GM21825 (cell line): ENCODE data around the gene KCNA2.

ENCODE experiments used
- ATAC-seq: cut with Tn5 transposase; IDR thresholded peaks from one replicate; pipeline ENCODE4 v1.9.1; 2021; ENCODE audit warnings: mild to moderate bottlenecking, moderate library complexity; ENCODE audit not compliant: unreplicated experiment

KCNA2 gene

DNA sequence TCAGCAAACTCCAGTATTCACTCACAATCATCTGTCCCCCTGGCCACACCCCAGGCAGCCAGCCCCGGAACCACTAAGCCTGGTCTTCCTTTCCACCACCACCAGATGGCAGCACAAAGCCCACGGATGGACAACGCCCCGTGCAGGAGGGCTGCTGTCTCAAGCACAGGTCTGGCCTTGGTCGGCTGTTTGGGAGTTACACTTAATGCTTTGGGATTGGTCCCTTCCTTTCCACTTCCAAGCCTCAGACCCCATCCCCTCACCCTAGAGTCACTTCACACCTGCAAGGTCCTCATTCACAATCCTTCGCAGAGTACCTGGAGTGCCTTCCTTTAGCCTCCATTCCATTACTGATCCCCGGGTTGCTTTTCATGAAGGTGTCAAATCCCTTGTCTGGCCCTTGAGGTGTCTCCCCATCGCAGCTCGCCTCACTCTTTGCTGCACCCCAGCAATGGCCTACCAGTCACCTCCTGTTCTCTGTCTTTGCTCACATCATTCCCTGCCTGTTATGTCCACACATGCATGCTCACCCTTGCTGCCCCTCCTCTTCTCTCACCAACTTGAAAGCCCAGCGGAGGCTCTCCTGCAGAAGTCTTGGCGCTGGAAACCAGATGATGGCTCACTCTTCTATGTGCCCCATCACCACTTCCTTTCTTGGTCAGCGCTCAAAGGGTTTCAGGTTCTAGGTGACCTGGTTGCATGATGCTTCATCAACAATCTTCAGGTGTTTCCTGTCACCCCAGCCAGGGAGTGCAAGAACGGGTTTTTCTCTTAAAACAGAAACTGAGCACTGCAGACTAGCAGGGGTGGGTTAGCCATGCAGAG, 24.9 kb upstream of the KCNA2 start:
- ATAC-seq = peak; percentile 47

DNA sequence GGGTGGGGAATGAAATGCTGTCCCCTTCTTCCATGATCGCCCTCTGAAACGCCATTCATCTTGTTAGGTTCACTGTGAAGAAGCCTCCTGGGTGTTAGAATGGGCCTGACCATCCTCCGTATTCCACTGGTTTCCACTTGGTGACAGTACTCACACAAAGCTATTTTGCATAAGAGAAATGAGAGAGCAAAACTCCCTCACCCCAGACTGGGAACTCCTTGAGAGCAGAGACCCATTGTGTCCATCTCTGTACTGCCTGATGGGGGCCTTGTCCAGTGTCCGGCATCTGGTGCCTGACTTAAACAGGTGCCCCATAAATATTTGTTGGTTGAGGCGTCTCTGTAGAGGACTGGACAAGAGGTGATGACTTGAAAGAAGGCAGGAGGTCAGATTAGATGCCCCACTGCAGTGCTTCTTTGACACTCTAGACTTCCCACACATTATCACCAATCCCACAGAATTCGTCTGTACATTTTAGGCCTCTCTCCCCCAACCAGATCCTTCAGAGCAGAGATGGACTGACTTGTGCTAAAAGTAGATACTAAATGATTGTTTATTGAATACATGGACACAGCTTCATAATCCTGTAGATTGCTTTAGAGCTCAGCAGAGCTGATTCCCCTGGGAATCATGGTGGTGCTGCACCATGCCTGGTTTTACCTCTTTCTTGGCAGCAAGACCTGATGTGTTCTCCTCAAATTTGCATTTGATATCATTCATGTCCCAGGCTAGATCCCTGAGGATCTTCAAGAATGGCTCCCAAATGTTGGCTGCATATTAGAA, 22.4 kb upstream of the KCNA2 start:
- no peak for ATAC-seq

GRCh38 chr1:110627764-110628163, 21.6 kb upstream of the KCNA2 start:
- no peak for ATAC-seq

DNA sequence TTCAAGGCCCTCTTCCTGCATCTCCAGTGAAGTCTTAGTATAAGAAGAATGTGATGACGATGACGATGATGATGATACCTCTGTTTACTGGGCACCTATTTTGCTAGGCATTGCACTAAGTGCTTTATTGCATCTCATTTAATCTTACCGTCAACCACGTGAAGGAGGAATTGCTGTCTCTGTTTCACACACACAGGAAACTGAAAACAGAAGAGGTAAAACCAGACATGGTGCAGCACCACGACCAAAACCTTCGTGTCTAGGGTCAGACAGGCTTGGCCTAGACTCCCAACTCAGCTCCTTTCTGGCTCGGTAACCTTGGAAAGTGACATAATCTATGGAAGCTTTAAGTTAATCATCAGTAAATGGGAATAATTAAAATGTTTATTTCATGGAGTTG, 20.7 kb upstream of the KCNA2 start:
- no peak for ATAC-seq

- no peak for ATAC-seq
These were observed 14.5 kb upstream of the KCNA2 start for GRCh38 chr1:110620686-110621085.

DNA sequence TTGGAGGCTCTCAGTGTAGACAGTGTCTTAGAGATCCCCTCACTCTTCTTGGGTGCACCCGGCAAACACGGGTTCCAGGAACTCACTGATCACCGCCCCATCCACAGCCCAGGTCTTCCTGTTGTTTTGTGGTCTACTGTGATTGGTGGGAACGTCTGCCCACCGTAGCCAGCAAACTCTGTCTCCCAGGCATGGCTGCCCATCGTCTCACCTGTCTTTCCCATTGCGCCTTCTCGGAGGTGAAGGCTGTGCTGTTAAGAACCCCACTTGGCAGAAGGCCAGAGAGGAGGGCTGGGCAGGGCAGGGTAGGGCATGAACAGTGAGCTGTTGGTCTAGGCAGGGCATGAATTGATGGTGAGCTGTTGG, 14.1 kb upstream of the KCNA2 start:
- ATAC-seq = no peak

- ATAC-seq = peak; percentile 80
These were observed 13.5 kb upstream of the KCNA2 start for GRCh38 chr1:110619412-110620249.

GRCh38 chr1:110618668-110619067, 12.5 kb upstream of the KCNA2 start:
- ATAC-seq = no peak

- no peak for ATAC-seq
These were observed 11.4 kb upstream of the KCNA2 start for GRCh38 chr1:110617589-110617988.

- no peak for ATAC-seq
These were observed 11.0 kb upstream of the KCNA2 start for GRCh38 chr1:110617116-110617515.

GRCh38 chr1:110616587-110616986, 10.4 kb upstream of the KCNA2 start:
- no peak for ATAC-seq

DNA sequence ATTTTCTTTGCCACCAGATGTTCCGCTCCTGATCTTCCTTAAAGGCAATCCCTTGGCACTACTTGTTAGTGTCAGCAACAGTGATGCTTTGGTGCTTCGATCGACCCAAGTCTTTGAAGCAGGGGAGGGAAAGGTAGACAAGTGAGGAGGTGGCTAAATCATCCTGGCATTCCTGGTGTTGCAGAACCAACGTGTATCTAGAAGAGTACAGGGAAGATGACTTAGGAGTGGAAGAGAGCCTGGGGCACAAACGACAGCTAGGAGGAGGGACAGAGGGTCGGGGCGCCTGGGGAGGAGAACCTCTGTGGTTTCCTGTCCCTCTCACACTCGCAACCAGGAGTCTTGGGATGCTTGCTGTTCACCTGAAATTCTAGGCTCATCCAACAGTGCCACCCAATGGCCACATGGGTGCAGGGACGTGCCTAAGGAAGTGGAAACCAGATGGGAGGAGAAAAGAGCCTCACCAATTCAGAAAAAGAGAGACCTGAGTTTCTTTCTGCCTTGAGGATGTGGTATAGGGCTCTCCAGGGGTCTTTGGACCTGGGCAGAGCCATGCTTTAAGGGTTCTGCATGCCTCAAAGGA, 9.5 kb upstream of the KCNA2 start:
- ATAC-seq = no peak

DNA sequence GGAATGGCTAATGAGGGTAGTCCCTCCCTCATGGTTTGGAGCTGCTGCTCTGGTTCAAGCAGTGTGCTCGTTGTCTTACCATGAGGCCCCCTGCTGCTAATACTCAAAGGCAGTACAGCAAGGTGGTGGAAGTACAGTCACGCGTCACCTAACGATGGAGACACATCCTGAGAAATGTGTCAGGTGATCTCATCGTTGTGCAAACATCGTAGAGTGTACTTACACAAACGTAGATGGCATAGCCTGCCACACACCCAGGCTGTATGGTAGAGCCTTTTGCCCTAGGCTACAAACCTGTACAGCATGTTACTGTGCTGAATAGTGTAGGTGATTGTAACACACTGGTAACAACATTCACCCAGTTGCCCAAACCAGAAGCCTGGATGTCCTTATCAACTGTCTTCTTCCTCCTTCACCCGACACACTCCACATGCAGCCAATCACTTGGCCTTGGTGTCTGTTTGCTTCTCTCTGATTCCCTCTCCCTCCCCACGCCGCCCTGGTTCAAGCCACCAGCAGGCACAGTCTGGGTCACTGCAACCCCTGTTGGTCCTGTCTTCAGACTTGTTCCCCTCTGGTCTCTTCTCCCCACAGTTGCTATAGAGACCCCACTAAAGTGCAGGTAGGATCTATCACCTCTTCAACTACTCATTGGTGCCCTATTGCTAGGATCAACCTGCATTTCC, 6.0 kb upstream of the KCNA2 start:
- no peak for ATAC-seq

GRCh38 chr1:110610696-110611286, 4.6 kb upstream of the KCNA2 start:
- no peak for ATAC-seq

GRCh38 chr1:110610084-110610483, 3.9 kb upstream of the KCNA2 start:
- no peak for ATAC-seq

- ATAC-seq = no peak
These were observed 2.1 kb upstream of the KCNA2 start for GRCh38 chr1:110608247-110608646.

DNA sequence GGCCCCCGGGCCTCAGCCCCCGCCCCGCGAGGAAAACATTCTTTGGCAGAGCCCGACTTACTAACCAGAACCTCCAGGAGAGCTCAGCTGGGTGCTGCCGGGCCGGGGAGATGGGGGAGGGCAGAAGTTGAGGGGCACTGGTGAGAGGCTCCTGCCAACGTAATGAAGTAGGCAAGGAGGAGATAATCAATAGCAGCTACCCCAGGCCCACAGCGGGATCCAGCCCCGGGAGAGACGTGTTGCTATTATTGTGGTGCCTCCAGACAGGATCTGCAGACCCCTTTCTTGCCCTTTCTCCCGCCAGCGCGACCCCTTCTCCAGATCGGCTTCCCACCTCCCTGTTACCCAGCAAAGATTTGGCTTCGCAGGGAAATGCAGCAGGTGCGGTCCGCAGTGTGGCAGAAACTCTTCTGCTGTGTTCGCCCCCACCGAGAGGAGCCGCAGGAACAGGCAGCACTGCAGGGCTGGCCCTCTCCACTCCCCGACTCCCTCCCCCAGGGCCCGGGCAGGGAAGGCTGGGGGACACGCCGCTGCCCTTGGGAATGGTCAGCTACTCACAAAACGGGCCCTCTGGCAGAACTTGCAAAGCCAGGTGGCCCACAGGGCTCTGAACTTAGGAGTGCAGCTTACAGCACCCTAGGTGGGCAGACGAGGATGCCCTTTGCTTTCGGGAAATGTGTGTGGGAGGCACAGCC, 1.5 kb upstream of the KCNA2 start:
- no peak for ATAC-seq

GRCh38 chr1:110606657-110607535, 738 bp upstream of the KCNA2 start:
- no peak for ATAC-seq

DNA sequence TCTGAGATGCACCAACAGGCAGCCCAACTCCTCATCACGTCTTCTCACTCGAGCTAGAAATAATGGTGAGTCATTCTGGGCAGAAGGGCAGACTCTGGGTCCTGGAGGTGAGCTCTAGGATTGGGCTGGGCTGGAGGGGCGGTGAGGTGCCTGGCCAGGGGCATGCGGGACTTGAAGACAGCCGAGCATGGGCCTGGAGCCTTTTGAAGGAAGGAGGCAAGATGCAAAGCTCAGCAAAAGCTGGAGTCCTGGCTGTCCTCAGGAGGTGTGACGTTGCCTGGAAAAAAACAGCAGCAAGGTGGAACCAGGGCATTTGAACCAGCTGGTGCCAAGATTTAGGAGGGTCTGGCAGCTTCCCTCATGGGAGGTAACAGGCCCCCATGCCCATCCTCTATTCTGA, 712 bp downstream of the KCNA2 start:
- ATAC-seq = no peak
